Fibroblast of mammary gland (primary cell): Measurements from ENCODE around the gene STAP1.
"Not testable (repeated sequence)": the region's sequence is repeated elsewhere in the genome, so short reads cannot be mapped to it uniquely, and the experiment has no call there.

ENCODE experiments used
- DNase-seq: peaks from one replicate; pipeline ENCODE4 v3.0.0-alpha.2; 2010; ENCODE audit warnings: low read depth
- H3K4me3 ChIP-seq: 2 replicates; pipeline ENCODE4 v1.5.1; 2011; ENCODE audit warnings: low read depth, mild to moderate bottlenecking, low read length, moderate library complexity; ENCODE audit not compliant: control insufficient read depth
- CTCF ChIP-seq: conservative IDR thresholded peaks from 2 replicates; pipeline ENCODE4 v1.5.1; 2011; ENCODE audit warnings: low read depth, low read length, inconsistent platforms; ENCODE audit not compliant: control insufficient read depth, insufficient read depth

The STAP1 gene

GRCh38 chr4:67531379-67531962, 27.1 kb upstream of the STAP1 start:
- no peak overlapping the region for H3K4me3 ChIP-seq
- DNase-seq: no peak
- no peak for TF ChIP-seq CTCF

GRCh38 chr4:67532397-67532796, 26.1 kb upstream of the STAP1 start:
- H3K4me3 ChIP-seq: not testable (repeated sequence)
- peak; percentile 49 for DNase-seq

GRCh38 chr4:67533112-67533511, 25.4 kb upstream of the STAP1 start:
- no peak for DNase-seq
- H3K4me3 ChIP-seq: no peak overlapping the region
- TF ChIP-seq CTCF: no peak

- H3K4me3 ChIP-seq: no peak overlapping the region
- no peak for DNase-seq
- no peak for TF ChIP-seq CTCF
Measured at GRCh38 chr4:67535280-67535840, 23.2 kb upstream of the STAP1 start.

- no peak for DNase-seq
- no peak overlapping the region for H3K4me3 ChIP-seq
- no peak for TF ChIP-seq CTCF
Measured at GRCh38 chr4:67539830-67540229, 18.7 kb upstream of the STAP1 start.

GRCh38 chr4:67542076-67542475, 16.5 kb upstream of the STAP1 start:
- H3K4me3 ChIP-seq: no peak overlapping the region
- no peak for TF ChIP-seq CTCF
- DNase-seq: no peak

GRCh38 chr4:67545199-67546003, 13.1 kb upstream of the STAP1 start, which contains the start of gene CENPC:
CENPC (minus strand) TSS chr4:67545503; CDS start chr4:67545355, 148 bp downstream.
- no peak for TF ChIP-seq CTCF
- peak within 1 kb of the TSS; percentile 77 for H3K4me3 ChIP-seq
- DNase-seq: peak; percentile 98
